Measurements from ENCODE around the gene LYZL2. TPM values are rescaled to one million over a fixed set of nuclear protein-coding genes. Genes with fewer than 3 reads are reported as not detected.

Gene LYZL2
- total RNA-seq, 1 experiment from 2014 or later: not detected

DNA sequence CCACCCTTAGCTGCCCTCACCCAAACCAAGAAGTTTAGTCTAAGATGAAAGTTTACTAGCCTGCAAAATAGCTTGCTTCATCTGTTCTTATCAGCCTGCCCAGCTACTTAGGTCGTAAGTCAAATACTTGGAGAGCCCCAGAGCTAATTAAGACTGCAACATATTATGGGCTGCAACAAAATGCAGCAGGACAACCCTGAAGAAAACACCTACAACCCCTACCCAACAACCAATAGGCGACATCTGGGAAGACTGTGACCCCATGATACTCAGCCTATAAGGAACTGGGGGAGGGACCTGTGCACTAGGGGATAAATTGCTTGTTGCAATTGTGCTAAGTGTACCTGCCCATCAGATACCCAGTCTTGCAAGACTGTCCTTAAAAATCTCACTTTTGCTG is 64.1 kb downstream of the LYZL2 start:
- CTCF ChIA-PET: interaction anchor here (0.5 to 1.4 kb wide), 4 partner anchors 26 to 206 kb away, joined by 3 to 4 read pairs (median 3); no protein-coding TSS in a partner anchor
- Mint-ChIP-seq H3K27ac (ENCODE audit: unreplicated experiment) (no peak overlapping the region), H3K27me3 (ENCODE audit: insufficient read depth, unreplicated experiment) (peaks cover 2% of the 10 kb centered on the region), H3K4me1 (ENCODE audit: low read depth, unreplicated experiment) (no peaks in the 10 kb centered on the region), H3K36me3 (ENCODE audit: insufficient read depth, unreplicated experiment) (no peaks in the 10 kb centered on the region), H3K4me3 (ENCODE audit: unreplicated experiment) (no peak overlapping the region), H3K9me3 (ENCODE audit: unreplicated experiment) (peaks cover 11% of the 10 kb centered on the region)
- no TSS peak for BruUV-seq (replicated peaks)
- Histone ChIP-seq H3K4me1 (no peaks in the 10 kb centered on the region), H3K36me3 (ENCODE audit: control insufficient read depth, insufficient read depth, low read length) (no peaks in the 10 kb centered on the region), H3K4me3 (ENCODE audit: low read depth, low read length) (no peak overlapping the region), H3K27me3 (replicated peaks; ENCODE audit: control insufficient read depth, insufficient read depth, low read length) (no peaks in the 10 kb centered on the region), H3K9me3 (peaks cover 8% of the 10 kb centered on the region; the same call in 1 of the 2 replicates)
- intact Hi-C loops (cut with micrococcal nuclease; ENCODE audit: unreplicated experiment): loop anchor here (2.0 kb wide), 1 partner anchor 17 kb away; no protein-coding TSS in a partner anchor
- POLR2A ChIA-PET: no interaction called here
- no peak for TF ChIP-seq CTCF (IDR thresholded peaks at IDR 0.05; ENCODE audit: insufficient read depth in 1 of 2, low read depth in 1 of 2, low read length in 1 of 2, severe bottlenecking in 1 of 2, unreplicated experiment in 1 of 2)
- DNase-seq: peak; percentile 50 to 64

DNA sequence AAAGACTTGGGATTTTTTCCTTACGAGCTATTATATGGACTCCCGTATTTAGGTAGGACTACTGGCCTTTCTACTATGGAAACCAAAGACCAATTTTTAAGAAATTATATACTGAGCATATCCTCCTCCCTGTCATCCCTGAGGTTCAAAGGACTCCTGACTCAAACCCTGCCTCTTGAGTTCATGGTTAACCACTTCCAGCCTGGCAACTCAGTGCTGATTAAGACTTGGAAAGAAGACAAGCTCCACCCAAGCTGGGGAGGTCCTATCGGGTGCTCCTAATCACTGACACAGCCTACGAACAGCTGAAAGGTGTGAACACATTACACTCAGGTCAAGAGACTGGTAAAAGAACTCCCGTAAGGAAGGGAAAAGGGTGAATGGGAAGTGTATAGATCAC is 66.8 kb downstream of the LYZL2 start:
- ChIA-PET CTCF (interaction anchor here (1.4 kb wide), 1 partner anchor 28 kb away, joined by 3 read pairs; no protein-coding TSS in a partner anchor), POLR2A (no interaction called here)

More for the DNA sequence above, 66.8 kb downstream of the LYZL2 start:
- TF ChIP-seq CTCF (IDR thresholded peaks at IDR 0.05; ENCODE audit: insufficient read depth in 1 of 2, low read depth in 1 of 2, low read length in 1 of 2, severe bottlenecking in 1 of 2, unreplicated experiment in 1 of 2): no peak
- peaks cover 6% of the 10 kb centered on the region; the same call in 1 of the 2 replicates for H3K4me1 ChIP-seq
- intact Hi-C loops (cut with micrococcal nuclease; ENCODE audit: unreplicated experiment): no loop called here
- peaks cover 2% of the 10 kb centered on the region for H3K27me3 Mint-ChIP-seq (ENCODE audit: insufficient read depth, unreplicated experiment)
- no peak overlapping the region for H3K4me3 ChIP-seq (ENCODE audit: low read depth, low read length)
- H3K27ac Mint-ChIP-seq (ENCODE audit: unreplicated experiment): no peak overlapping the region
- H3K27me3 ChIP-seq (replicated peaks; ENCODE audit: control insufficient read depth, insufficient read depth, low read length): no peaks in the 10 kb centered on the region
- BruUV-seq (replicated peaks): no TSS peak
- H3K4me1 Mint-ChIP-seq (ENCODE audit: low read depth, unreplicated experiment): peaks cover 5% of the 10 kb centered on the region
- H3K36me3 Mint-ChIP-seq (ENCODE audit: insufficient read depth, unreplicated experiment): no peaks in the 10 kb centered on the region
- no peak for DNase-seq
- no peaks in the 10 kb centered on the region for H3K9me3 Mint-ChIP-seq (ENCODE audit: unreplicated experiment)
- H3K9me3 ChIP-seq: no peaks in the 10 kb centered on the region
- H3K36me3 ChIP-seq (ENCODE audit: control insufficient read depth, insufficient read depth, low read length): no peaks in the 10 kb centered on the region
- no peak overlapping the region for H3K4me3 Mint-ChIP-seq (ENCODE audit: unreplicated experiment)

Other genes starting within 250 kb of the LYZL2 start
- gene MAP3K8, start 195.6 kb downstream of the LYZL2 start, total RNA-seq (2022): 17.9 and 18.8 TPM in 2 replicates